ENCODE data around the gene ZNF217.

GRCh38 chr20:53643031-53643832 lies 49.6 kb upstream of the ZNF217 start:
- TF ChIP-seq, protein P1, sequence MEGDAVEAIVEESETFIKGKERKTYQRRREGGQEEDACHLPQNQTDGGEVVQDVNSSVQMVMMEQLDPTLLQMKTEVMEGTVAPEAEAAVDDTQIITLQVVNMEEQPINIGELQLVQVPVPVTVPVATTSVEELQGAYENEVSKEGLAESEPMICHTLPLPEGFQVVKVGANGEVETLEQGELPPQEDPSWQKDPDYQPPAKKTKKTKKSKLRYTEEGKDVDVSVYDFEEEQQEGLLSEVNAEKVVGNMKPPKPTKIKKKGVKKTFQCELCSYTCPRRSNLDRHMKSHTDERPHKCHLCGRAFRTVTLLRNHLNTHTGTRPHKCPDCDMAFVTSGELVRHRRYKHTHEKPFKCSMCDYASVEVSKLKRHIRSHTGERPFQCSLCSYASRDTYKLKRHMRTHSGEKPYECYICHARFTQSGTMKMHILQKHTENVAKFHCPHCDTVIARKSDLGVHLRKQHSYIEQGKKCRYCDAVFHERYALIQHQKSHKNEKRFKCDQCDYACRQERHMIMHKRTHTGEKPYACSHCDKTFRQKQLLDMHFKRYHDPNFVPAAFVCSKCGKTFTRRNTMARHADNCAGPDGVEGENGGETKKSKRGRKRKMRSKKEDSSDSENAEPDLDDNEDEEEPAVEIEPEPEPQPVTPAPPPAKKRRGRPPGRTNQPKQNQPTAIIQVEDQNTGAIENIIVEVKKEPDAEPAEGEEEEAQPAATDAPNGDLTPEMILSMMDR (conservative IDR thresholded peaks at IDR 0.05; ENCODE audit: low read depth, low read length): no peak
- no peak for TF ChIP-seq EZH2phosphoT487 (IDR thresholded peaks at IDR 0.05; ENCODE audit: borderline replicate concordance, low read length)

Data from PC-3 (cell line).